PC-9 (cell line): Measurements from ENCODE around the gene DCAF12. TPM values are rescaled to one million over a fixed set of nuclear protein-coding genes. Genes with fewer than 3 reads are reported as not detected.

ENCODE experiments used
- BruUV-seq: library from RNA; stranded (reverse); fragments of 400-500 nt; replicated peaks from 2 replicates; lab custom pipeline; 2021; lab: Mats Ljungman, UMichigan
- CTCF ChIA-PET: fragments of 300-600 bp; sonication (Branson Sonifier 250); formaldehyde crosslinking; loops from one replicate; lab custom pipeline; 2022; ENCODE audit warnings: antibody characterized with exemption; lab: Charles Lee
- POLR2A ChIA-PET: fragments of 300-600 bp; sonication (Branson Sonifier 250); formaldehyde crosslinking; loops from one replicate; lab custom pipeline; 2022; ENCODE audit warnings: antibody characterized with exemption; ENCODE audit not compliant: unreplicated experiment; lab: Charles Lee
- DNase-seq, 2 experiments: peaks; one replicate each; pipeline versions ENCODE4 v3.0.0 to v3.0.0-alpha.2; 2015 to 2022; ENCODE audit warnings: mixed read lengths in 1 of 2
- H2AFZ ChIP-seq: fragments of 200-600 bp; sonication (generic); 2 replicates; pipeline ENCODE4 v1.8.1; 2017; ENCODE audit warnings: antibody characterized with exemption
- H3F3A ChIP-seq: fragments of 200-600 bp; sonication (generic); 2 replicates; pipeline ENCODE4 v1.8.1; 2017; ENCODE audit warnings: antibody characterized with exemption, mild to moderate bottlenecking, low read depth; ENCODE audit not compliant: insufficient read depth
- H3K27ac ChIP-seq: fragments of 200-600 bp; sonication (generic); 2 replicates; pipeline ENCODE4 v1.6.1; 2016; ENCODE audit warnings: mixed run types
- H3K27me3 ChIP-seq: fragments of 200-600 bp; sonication (generic); 2 replicates; pipeline ENCODE4 v1.6.1; 2016; ENCODE audit warnings: low read depth, mixed run types; ENCODE audit not compliant: insufficient read depth
- H3K36me3 ChIP-seq: fragments of 200-600 bp; sonication (generic); 2 replicates; pipeline ENCODE4 v1.6.1; 2016; ENCODE audit warnings: low read depth, mixed run types
- H3K4me1 ChIP-seq: fragments of 200-600 bp; sonication (generic); replicated peaks from 2 replicates; pipeline ENCODE4 v1.6.1; 2016; ENCODE audit warnings: mixed run types; ENCODE audit not compliant: insufficient read depth
- H3K4me2 ChIP-seq: fragments of 200-600 bp; sonication (generic); 2 replicates; pipeline ENCODE4 v1.6.1; 2017; ENCODE audit warnings: mixed run types
- H3K4me3 ChIP-seq: fragments of 200-600 bp; sonication (generic); 2 replicates; pipeline ENCODE4 v1.6.1; 2016; ENCODE audit warnings: mixed run types
- H3K79me2 ChIP-seq: fragments of 200-600 bp; sonication (generic); 2 replicates; pipeline ENCODE4 v1.6.1; 2017; ENCODE audit warnings: low read depth, mixed run types
- H3K9me2 ChIP-seq: fragments of 200-600 bp; sonication (generic); 2 replicates; pipeline ENCODE4 v1.8.1; 2017; ENCODE audit warnings: mild to moderate bottlenecking; ENCODE audit not compliant: insufficient read depth
- H3K9me3 ChIP-seq: fragments of 200-600 bp; sonication (generic); 2 replicates; pipeline ENCODE4 v1.8.1; 2016; ENCODE audit warnings: low read depth; ENCODE audit not compliant: insufficient read depth
- H4K20me1 ChIP-seq: fragments of 200-600 bp; sonication (generic); 2 replicates; pipeline ENCODE4 v1.8.1; 2017; ENCODE audit not compliant: insufficient read depth
- CTCF ChIP-seq: fragments of 200-600 bp; sonication (generic); conservative IDR thresholded peaks from 2 replicates; pipeline ENCODE4 v1.6.1; 2017; ENCODE audit warnings: mixed run types, antibody characterized with exemption, mild to moderate bottlenecking, moderate library complexity
- EZH2 ChIP-seq: fragments of 200-600 bp; sonication (generic); IDR thresholded peaks from 2 replicates; pipeline ENCODE4 v1.8.0; 2017; ENCODE audit warnings: antibody characterized with exemption, low read depth
- intact Hi-C: fragments of 100-400 bp; cut with micrococcal nuclease; formaldehyde crosslinking; loops from one replicate; pipeline ENCODE4 v1.10.0; 2022; ENCODE audit not compliant: unreplicated experiment
- total RNA-seq: library from RNA; stranded (reverse); gene quantifications from 2 replicates; pipeline ENCODE4 v1.2.3, GENCODE V29; 2021

The DCAF12 gene
- total RNA-seq, 1 experiment from 2014 or later, result 23.4 TPM

DNA sequence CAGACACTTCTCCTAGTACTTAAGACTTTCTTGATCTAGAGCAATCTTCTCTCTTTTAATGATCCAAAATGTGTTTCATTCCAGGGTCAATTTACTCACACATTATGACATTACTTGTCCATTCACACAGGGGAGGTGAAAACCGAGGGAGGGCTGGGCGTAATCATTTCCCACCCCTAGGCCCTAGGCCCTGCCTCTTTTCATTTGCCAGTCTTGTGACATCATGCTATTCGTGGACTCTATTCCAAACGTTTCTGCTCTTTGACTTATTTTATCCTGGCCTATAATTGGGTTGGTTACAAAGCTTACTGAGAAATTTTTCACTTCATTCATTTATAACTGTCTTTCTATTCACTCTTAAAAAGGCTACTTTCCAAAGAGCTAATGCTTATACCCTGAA lies 2.4 kb downstream of the DCAF12 start:
- Histone ChIP-seq H3K27me3 (no peaks in the 10 kb centered on the region), H3K9me2 (no peaks in the 10 kb centered on the region), H3F3A (no peaks in the 10 kb centered on the region; the same call in 1 of the 2 replicates), H3K36me3 (peaks cover 9% of the 10 kb centered on the region), H3K79me2 (peaks cover 50% of the 10 kb centered on the region), H2AFZ (no peak overlapping the region), H3K9me3 (no peaks in the 10 kb centered on the region), H3K4me1 (peaks cover 14% of the 10 kb centered on the region), H3K27ac (no peak overlapping the region), H3K4me2 (peak overlapping the region; percentile 98; the same call in 1 of the 2 replicates), H3K4me3 (peak overlapping the region; percentile 97; the same call in 1 of the 2 replicates), H4K20me1 (peaks cover 9% of the 10 kb centered on the region)
- BruUV-seq, result no TSS peak
- CTCF ChIA-PET, result no interaction called here
- TF ChIP-seq EZH2 (no peak), CTCF (no peak)
- no peak for DNase-seq
- POLR2A ChIA-PET, result no interaction called here
- intact Hi-C loops, result no loop called here

- H3K9me3 ChIP-seq, result no peaks in the 10 kb centered on the region
- TF ChIP-seq CTCF, result no peak
- no peak for TF ChIP-seq EZH2
- H3K27ac ChIP-seq, result no peak overlapping the region
- no peaks in the 10 kb centered on the region for H3K9me2 ChIP-seq
- H2AFZ ChIP-seq, result no peak overlapping the region
- H4K20me1 ChIP-seq, result peaks cover 9% of the 10 kb centered on the region
- CTCF ChIA-PET, result no interaction called here
- intact Hi-C loops, result no loop called here
- no peaks in the 10 kb centered on the region; the same call in 1 of the 2 replicates for H3F3A ChIP-seq
- POLR2A ChIA-PET, result no interaction called here
- peaks cover 50% of the 10 kb centered on the region for H3K79me2 ChIP-seq
- no peak for DNase-seq
- no peaks in the 10 kb centered on the region for H3K27me3 ChIP-seq
- peaks cover 9% of the 10 kb centered on the region for H3K36me3 ChIP-seq
- H3K4me1 ChIP-seq, result peaks cover 14% of the 10 kb centered on the region
- no TSS peak for BruUV-seq
- no peak overlapping the region for H3K4me2 ChIP-seq
- H3K4me3 ChIP-seq, result no peak overlapping the region
Measured at GRCh38 chr9:34123682-34124081, 2.8 kb downstream of the DCAF12 start.

- Histone ChIP-seq H2AFZ (no peak overlapping the region), H3K9me2 (no peaks in the 10 kb centered on the region), H3K4me3 (no peak overlapping the region), H3K4me2 (no peak overlapping the region), H3K9me3 (no peaks in the 10 kb centered on the region), H3K27ac (no peak overlapping the region), H3K27me3 (no peaks in the 10 kb centered on the region), H3K79me2 (peaks cover 50% of the 10 kb centered on the region), H3K36me3 (peaks cover 14% of the 10 kb centered on the region), H3F3A (no peaks in the 10 kb centered on the region; the same call in 1 of the 2 replicates), H4K20me1 (peaks cover 9% of the 10 kb centered on the region), H3K4me1 (peaks cover 14% of the 10 kb centered on the region)
- ChIA-PET POLR2A (no interaction called here), CTCF (no interaction called here)
- intact Hi-C loops, result no loop called here
- BruUV-seq, result no TSS peak
- no peak for TF ChIP-seq EZH2
- TF ChIP-seq CTCF, result no peak
- no peak for DNase-seq
Measured at GRCh38 chr9:34121996-34122395, 4.5 kb downstream of the DCAF12 start.
